Neural progenitor cell (in vitro differentiated cells): ENCODE results near the gene MACIR.

Experiments
- CTCF ChIP-seq: fragments of 200-600 bp; sonication (generic); IDR thresholded peaks from 2 replicates; pipeline ENCODE4 v1.5.1; 2017; ENCODE audit warnings: antibody characterized with exemption, mild to moderate bottlenecking
- EZH2 ChIP-seq: fragments of 200-600 bp; sonication (generic); IDR thresholded peaks from 2 replicates; pipeline ENCODE4 v1.6.1; 2017; ENCODE audit warnings: antibody characterized with exemption, mild to moderate bottlenecking, moderate library complexity
- EZH2phosphoT487 ChIP-seq: fragments of 200-600 bp; sonication (generic); IDR thresholded peaks from 2 replicates; pipeline ENCODE4 v1.6.1; 2017; ENCODE audit warnings: antibody characterized with exemption

GRCh38 chr5:103294906-103295305 is 36.3 kb downstream of the MACIR start:
- TF ChIP-seq CTCF (no peak), EZH2phosphoT487 (no peak), EZH2 (no peak)
